SIG-M5 treated with dmso at 0.1 percent for 504 hours (cell line): ENCODE measurements around the gene GRIK5.
"Not testable (repeated sequence)": the region's sequence is repeated elsewhere in the genome, so short reads cannot be mapped to it uniquely, and the experiment has no call there.

Experiments used
- DNase-seq: peaks from one replicate; lab custom pipeline; 2025; ENCODE audit not compliant: unreplicated experiment; lab: John Stamatoyannopoulos, UW

The GRIK5 gene

DNA sequence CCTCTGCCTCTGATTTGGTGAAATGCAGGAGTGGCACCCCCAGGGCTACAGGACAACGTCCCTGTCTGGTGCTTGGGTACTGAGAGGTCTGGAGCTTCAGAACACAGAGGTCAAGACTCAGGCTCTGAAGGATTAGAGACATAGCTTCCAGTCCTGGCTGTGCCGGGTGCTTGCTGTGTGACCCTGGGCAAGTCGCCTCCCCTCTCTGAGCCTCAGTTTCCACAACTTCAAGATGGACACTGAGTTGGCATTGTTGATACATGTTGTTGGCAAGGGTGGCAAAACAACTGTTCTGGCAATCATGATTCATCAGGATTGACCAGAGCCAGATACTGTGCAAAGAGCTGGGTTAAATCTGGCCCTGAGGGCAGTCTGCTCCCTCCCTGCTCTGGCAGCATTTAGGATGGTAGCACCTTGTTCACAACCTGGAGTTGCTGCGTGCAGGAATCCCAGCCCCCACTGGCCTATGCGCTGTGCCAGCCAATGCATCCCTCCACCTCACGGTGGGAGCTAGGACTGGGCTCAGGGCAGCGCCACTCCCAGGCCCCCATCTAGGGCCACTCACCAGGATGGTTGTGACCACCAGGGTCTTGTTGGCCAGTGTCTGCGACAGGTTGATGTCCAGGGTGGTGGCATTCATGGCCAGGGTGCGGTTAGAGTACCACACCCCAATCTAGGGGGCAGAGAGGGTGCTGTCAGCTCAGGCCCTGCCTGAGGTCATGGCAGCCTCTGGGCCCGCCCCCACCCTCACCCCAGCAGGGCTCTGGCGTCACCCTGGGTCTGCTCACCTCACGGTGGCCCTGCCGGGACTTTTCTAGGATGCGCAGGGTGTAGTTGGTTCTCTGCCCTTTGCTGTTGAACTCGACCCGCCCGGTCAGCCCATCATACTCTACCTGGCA, 16.7 kb downstream of the GRIK5 start:
- no peak for DNase-seq

DNA sequence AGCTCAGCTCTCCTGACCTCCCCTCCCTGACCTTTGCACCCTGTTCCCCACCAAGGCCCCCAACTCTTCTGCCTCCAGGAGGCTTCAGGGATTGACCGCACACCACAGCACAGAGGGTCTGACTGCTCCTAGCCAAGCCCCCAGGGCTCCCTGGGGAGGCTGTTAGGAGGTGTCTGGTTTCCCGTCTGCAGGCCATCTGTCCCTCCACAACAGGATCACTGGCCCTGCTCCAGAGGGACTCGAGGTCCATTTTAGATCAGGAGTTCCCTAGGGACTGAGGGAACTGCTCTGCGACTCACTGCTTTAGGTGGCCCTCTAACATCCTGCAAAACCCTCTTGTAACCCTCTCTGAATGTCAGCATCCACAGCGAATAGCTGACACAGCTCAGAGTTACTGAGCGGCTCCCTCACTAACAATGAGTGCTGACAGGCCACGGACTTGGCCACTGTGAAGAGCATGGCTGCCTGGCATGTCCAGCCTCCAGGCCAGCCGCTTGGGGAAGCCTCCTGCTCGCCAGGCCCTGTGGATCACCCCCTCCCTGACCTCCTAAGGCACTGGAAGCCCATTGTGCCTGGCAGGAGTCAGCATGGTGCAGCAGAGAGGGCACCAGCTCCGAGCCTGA, 17.7 kb downstream of the GRIK5 start:
- no peak for DNase-seq

DNA sequence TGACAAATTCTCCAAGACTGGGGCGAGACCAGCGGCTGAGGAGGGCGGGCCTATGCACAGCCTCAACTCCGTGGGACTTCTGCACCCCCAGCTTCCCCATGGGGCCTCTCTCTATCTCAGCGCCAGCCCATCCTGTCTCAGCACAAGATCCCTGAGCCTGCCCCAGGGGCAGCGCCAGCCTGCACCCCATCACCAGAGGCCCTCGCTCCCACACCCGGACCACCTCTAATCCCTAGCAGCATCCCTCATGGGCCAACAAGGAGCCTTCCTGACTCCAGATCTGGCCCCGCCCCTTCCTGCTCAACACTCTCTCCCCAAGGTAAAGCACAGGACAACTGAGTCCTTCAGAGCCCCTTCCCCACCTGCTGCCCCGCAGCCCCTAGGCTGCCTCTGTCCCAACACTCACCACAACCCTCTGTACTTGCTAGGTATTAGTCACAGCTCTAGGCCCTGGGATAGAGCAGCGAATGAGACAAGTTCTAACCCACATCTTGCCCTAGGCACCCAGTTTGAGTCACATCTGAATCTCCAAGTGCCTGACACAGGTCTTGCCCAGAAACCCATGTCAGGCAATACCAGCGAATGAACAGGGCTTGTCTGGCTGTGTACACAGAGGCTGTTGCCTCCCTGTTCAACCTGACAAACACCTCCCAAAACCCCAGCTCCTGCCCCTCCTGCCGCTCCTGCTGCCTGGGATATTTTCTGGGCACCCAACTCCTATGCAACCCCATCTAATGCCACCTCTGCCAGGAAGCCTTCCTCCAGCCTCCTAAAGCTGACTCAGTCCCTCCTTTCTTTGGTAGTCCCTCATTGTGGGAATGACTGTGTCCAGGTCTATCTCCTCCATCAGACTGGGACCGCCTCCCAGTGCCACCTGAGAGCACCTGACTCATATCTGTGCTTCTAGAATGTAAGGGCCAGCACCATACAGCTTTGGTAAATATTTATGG, 18.6 kb downstream of the GRIK5 start:
- DNase-seq = peak; percentile 36

DNA sequence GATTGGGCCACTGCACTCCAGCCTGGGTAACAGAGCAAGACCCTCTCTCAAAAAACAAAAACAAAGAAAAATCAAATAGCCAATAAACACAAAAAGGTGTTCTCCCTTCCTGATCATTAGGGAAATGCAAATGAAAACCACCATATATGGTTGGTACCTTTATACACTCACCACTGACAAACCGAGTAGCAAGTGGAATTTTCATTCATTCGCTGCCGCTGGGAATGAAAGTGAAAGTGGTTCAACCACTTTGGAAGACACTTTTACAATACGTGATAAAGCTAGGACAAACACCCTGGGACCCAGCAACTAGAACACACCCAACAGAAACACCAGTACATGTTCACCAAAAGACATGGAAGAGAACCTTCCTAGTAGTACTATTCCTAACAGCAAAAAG, 21.0 kb downstream of the GRIK5 start:
- DNase-seq = no peak

GRCh38 chr19:42045575-42045974, 24.4 kb downstream of the GRIK5 start:
- DNase-seq = no peak

- no peak for DNase-seq
Observed at GRCh38 chr19:42042455-42043170, 27.4 kb downstream of the GRIK5 start.

GRCh38 chr19:42040491-42040890, 29.5 kb downstream of the GRIK5 start:
- not testable (repeated sequence) for DNase-seq

DNA sequence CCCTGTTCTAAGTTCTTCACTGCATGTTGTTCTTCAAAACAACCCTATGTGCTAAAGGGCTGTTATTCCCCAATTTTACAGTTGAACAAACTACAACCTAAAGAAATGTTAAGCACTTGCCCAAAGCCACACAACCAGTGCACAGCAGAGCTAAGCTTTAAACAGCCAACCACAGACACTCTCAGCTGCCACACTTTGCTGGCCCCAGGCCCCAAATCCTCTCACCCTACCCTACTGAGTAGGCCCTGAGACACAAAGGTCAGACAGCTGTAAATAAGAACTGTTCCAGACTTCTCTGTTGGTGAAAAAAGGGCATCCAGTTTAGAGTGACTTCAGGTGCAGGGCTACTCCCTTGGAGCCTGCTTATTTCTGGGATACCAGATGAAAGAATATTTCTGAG, 30.0 kb downstream of the GRIK5 start:
- DNase-seq = no peak

DNA sequence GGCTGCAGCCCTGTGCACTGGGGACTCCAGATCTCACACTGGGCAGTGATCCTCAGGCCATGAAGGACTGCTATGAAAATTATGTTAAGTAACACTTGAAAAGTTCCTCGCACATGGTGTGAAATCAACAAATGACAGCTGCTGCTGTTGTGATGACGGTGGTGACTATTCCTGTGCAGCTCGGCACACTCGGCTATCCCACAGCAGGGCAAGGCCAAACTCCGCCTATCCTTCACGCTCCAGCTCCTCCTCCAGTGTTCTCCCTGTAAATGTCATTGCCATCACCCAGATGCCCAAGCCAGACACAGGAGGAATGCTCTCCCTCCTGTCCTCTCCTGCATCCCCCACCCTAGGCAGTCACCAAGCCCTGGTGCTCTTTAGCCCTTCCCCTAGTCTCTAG, 31.3 kb downstream of the GRIK5 start:
- no peak for DNase-seq

DNA sequence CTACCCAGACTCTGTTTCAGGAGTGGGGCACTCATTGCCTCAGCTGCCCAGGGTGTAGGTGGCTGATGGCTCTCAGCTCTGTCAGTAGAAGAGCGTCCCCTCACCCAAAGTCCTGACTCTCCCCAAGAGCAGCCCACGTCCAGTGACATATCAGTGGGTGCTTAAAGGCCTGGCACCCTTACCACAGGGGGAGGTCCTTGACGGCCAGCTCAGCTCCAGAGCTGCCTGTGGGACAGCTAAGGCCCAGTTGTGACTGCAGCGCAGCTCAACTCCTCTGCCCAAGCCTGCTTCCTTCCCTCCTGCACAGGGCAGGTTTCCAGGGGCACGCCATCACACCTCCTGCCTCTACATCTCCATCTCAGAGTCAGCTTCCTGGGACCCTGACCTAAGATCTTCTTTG, 32.4 kb downstream of the GRIK5 start:
- DNase-seq = no peak

- DNase-seq = peak; percentile 59
Observed at GRCh38 chr19:42034640-42035391, 35.2 kb downstream of the GRIK5 start.

DNA sequence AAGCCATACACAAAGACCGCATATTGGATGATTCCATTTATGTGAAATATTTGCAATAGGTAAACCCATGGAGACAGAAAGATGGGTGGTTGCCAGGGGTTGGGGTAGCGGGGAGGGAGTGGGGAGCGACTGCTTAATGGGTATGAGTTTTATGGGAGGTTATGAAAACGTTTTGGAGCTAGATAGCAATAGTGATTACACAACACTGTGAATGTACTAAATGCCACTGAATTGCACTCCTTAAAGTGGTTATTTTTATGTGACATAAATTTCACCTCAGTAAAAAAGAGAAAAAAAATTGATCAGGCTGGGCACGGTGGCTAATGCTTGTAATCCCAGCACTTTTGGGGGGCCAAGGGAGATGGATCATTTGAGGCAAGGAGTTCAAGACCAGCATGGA, 36.6 kb downstream of the GRIK5 start:
- no peak for DNase-seq

DNA sequence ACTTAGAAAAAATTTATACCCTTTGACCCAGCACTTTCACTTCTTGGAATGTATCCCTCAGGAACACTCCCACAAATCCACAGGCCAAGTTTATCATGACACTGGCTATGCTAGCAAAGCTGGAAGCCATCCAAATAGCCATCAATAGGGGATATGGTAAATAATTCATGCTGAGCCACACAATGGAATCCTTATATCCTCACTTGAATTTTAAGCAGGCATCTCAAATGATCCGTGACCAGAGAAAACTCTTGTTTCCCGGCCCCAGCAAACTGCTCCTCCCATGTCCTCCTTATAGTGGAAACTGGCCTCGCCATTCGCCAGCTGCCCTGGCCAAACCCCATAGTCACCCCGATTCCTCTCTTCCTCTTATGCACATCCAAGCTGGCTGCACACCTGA, 37.6 kb downstream of the GRIK5 start:
- no peak for DNase-seq

DNA sequence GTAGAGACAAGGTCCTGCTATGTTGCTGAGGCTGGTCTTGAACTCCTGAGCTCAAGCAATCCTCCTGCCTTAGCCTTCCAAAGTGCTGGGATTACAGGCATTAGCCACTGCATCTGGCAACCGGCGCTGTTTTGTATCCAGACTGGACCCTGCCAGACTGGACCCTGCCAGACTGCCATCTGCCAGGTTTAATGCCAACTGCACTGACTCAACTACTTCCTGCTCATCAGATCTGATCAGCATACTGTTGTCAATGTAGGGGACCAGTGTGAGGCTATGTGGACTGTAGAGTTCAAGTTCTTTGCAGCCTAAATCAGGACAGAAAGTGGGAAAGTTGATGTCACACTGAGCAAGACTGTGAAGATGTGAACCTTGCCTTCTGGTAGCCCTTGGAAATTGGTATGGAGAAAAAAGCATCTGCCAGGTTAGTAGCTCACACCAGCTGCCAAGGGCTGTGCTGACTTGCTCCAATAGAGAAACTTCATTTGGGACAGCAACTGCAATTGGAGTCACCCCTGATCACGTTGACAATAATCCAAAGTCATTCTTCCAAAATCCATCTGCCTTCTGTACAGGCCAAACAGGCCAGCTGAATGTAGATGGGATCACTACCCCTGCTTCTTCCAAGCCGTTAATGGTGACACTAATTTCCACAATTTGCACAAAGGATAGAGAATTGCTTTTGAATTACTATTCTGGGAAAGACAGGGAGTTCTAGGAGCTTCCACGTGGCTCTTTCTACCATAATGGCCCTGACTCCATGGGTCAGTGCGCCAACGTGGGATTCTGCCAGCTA, 39.2 kb downstream of the GRIK5 start:
- DNase-seq = no peak

- DNase-seq = no peak
Observed at GRCh38 chr19:42028304-42029216, 41.4 kb downstream of the GRIK5 start.

DNA sequence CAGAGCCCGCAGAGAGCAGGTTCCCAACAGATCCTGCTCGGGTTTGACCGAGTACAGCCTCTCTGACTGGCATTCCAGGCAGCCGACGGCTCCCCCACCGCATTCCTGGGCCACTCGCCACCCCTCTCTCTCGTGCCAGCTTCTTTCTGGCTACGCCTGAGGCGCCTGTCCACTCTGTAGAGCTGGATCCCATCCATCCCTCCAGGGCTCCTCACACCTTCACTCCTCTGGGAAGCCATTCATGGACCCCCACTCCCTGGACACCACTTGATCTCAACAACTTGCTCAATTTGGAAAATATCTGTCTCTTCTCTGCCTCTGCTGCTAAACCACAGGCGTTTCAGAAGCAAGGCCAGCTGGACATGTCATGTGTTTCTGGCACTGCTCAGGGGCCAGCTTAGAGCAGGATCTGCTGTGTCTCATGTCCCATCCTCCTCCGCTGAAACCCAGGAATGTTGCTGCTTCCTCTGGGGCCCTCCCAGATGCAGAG, 45.3 kb downstream of the GRIK5 start:
- no peak for DNase-seq

DNA sequence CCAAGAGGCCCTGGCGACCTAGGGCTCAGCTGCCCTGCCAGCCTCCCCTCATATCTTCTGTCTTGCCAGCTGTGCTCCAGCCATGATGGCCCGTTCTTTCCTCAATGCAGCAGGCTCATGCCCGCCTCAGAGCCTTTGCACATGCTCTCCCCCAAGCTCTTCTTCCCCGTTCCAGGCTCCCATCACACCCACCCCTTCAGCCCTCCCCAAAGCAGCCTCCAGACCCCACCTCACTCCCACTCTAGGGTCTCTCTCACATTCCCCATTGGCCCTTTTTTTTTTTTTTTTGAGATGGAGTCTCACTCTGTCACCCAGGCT, 46.1 kb downstream of the GRIK5 start:
- no peak for DNase-seq
